A549 treated with Hydrocortisone at 1 μM for 4 hours (cell line): ENCODE measurements around the gene FAM111A. TPM values are rescaled to one million over a fixed set of nuclear protein-coding genes. Genes with fewer than 3 reads are reported as not detected.

Experiments
- total RNA-seq: library from RNA; stranded (reverse); fragments of 200-300 nt; extraction: Qiagen RNA extraction; gene quantifications from 5 replicates; pipeline ENCODE4 v1.2.3, GENCODE V29; 2022

Gene FAM111A, protein sequence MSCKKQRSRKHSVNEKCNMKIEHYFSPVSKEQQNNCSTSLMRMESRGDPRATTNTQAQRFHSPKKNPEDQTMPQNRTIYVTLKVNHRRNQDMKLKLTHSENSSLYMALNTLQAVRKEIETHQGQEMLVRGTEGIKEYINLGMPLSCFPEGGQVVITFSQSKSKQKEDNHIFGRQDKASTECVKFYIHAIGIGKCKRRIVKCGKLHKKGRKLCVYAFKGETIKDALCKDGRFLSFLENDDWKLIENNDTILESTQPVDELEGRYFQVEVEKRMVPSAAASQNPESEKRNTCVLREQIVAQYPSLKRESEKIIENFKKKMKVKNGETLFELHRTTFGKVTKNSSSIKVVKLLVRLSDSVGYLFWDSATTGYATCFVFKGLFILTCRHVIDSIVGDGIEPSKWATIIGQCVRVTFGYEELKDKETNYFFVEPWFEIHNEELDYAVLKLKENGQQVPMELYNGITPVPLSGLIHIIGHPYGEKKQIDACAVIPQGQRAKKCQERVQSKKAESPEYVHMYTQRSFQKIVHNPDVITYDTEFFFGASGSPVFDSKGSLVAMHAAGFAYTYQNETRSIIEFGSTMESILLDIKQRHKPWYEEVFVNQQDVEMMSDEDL
- 8.0 to 10.8 TPM (median 8.5 TPM) in 5 replicates for total RNA-seq

DNA sequence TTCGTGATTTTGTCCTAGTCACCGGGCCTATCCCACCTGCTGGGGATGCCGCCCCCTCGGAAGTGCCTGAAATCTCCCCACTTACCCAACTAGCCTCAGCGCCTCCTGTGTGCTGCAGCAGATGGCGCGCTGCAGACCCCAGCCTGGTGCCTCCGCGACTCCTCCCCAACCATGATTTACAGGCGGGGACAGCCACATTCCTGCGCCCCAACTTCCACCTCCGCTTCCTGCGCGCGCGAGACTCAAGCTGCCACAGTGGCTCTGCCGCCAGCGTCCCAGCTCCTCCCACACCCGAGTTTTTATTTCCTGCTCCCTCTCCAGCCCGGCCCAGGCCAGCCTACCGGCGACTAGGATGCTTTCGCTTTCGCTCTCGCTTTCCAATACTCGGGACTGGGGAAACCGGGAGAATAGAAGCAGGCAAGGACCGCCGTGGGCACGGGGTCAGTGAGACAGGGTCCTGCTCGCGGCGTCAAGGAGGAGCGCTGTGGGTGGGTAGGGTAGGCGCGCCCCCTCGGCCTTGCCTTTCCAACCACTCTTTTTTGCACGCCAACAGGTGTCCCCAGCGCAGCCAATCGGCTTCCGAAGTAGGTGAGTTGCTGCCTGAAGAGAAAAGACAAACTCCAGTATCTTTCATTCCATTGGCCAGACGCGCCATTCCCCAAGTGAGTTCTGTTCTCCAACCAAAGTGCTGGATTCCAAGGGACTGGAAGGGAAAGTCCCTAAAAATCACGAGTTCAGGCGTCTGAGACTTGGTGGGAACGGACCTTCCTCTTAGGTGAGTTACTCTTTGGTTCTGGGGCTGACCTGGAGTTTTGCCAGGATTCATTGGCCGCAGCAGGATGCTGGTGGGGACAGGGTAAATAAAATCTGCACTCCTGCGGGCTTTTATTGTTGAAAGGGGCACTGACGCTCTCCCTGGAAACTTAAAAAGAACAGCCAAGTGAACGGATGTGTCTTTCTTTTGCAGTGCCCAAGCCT, at the start of gene FAM111A:
TSS of gene FAM111A (plus strand) at position 327 of the 978 bp plus-strand sequence. CDS start 6,017 bp downstream, outside the sequence.

DNA sequence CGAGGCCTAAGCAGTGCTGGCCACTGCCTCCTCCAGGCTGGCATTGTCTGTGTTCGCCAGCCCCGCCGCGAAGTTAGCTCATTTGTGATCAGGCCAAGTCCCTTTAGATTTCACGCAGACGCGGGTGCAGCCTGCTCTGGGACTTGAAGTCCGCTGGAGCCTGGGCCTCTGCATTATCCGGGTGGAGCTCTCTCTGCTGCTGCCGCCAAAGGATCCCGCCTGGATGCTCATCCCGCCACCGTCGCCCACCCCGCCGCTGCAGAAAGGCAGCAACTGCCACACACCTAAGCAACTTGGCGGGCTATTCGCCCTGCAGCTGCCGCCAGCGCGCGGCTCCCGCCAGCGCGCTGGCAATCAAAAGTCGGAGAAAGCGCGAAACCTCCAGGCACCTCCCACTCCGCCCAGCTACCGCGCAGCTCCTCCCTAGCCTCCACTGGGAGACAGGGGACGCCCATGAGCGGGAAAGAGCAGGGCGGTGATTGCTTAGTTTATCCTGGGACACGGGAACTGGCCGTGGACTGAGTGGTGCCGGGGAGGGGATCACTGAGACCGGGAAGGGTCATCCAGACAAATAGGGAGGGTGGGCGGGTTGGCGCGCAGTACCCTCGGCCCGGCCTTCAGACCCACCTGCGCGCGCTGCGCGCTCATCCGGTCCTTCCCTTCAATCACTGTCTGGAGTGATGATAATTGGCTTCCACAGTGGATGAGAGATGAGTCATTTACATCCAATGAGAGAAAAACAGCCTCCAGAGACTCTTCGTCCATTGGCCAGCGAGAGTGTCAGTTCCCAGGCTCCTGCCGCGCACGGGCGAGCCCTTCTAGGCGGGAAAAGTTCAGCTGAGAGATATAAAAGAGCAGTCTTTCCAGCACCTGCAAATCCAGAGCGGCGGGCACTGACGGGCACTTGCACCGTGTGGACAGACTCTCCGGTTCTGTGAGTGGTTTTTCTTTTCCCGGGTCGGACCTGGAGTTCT, 36.0 kb upstream of the FAM111A start, which contains the start of gene FAM111B:
TSS of gene FAM111B (plus strand) at position 875 of the 974 bp plus-strand sequence. CDS start 2,389 bp downstream, outside the sequence.

DNA sequence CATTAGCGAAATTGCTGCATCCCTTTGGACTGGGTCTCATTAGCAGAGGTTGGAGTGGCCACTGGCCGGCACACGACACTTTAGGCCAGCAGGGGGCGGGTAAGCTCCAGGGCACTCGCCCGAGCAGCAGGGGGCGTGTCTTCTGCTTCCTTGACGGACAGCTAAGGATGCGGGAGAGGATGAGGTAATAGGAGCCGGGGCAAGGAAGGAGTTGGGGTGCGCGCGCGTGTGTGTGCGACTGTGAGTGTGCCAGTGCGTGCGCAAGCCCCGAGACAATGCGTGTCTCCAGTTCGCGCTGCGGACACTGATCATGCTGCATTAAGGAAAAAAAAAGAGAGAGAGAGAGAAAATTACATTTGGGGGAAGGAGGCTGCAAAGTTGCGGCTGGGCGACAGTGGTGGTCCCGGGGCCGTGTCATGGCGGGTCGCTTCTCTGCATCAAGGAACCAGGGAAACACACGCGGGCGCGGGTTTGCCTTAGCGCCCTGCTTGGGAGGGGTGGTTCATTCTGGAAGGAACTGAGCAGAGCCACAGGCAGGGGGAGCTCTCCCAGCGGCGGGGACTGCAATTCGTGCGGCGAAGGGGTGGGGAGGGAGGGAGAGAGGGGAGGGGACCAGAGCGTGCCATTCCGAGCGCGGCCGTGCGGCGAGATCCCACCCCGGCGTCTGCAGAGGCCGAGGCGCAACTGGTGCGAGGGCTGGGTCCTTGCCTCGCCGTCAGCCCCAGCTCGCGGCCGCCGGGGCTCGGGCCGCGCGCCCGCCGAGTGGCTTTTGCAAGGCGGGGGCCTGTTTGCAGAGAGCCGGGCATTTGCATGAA, 29.1 kb downstream of the FAM111A start, which contains the start of gene DTX4:
TSS of gene DTX4 (plus strand) at position 625 of the 815 bp plus-strand sequence. CDS start 464 bp downstream, outside the sequence.

Other genes starting within 250 kb of the FAM111A start
- 0.10 TPM in 1 of 5 replicates, not detected in the others for gene GLYATL1, start 203.4 kb upstream of the FAM111A start, total RNA-seq
- not detected in 5 replicates for gene GLYATL1B, start 56.5 kb upstream of the FAM111A start, total RNA-seq
- gene FAM111B, start 35.6 kb upstream of the FAM111A start, total RNA-seq, result 5.9 to 8.9 TPM (median 6.8 TPM) in 5 replicates
- gene DTX4, start 29.3 kb downstream of the FAM111A start, total RNA-seq, result 3.9 to 4.9 TPM (median 4.0 TPM) in 5 replicates
- gene MPEG1, start 70.1 kb downstream of the FAM111A start, total RNA-seq, result not detected in 5 replicates
- gene OR5AN1, start 216.0 kb downstream of the FAM111A start, total RNA-seq, result not detected in 5 replicates